ENCODE measurements around the gene MOK.
"Not testable (repeated sequence)": the region's sequence is repeated elsewhere in the genome, so short reads cannot be mapped to it uniquely, and the experiment has no call there.

Gene MOK, protein sequence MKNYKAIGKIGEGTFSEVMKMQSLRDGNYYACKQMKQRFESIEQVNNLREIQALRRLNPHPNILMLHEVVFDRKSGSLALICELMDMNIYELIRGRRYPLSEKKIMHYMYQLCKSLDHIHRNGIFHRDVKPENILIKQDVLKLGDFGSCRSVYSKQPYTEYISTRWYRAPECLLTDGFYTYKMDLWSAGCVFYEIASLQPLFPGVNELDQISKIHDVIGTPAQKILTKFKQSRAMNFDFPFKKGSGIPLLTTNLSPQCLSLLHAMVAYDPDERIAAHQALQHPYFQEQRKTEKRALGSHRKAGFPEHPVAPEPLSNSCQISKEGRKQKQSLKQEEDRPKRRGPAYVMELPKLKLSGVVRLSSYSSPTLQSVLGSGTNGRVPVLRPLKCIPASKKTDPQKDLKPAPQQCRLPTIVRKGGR

DNA sequence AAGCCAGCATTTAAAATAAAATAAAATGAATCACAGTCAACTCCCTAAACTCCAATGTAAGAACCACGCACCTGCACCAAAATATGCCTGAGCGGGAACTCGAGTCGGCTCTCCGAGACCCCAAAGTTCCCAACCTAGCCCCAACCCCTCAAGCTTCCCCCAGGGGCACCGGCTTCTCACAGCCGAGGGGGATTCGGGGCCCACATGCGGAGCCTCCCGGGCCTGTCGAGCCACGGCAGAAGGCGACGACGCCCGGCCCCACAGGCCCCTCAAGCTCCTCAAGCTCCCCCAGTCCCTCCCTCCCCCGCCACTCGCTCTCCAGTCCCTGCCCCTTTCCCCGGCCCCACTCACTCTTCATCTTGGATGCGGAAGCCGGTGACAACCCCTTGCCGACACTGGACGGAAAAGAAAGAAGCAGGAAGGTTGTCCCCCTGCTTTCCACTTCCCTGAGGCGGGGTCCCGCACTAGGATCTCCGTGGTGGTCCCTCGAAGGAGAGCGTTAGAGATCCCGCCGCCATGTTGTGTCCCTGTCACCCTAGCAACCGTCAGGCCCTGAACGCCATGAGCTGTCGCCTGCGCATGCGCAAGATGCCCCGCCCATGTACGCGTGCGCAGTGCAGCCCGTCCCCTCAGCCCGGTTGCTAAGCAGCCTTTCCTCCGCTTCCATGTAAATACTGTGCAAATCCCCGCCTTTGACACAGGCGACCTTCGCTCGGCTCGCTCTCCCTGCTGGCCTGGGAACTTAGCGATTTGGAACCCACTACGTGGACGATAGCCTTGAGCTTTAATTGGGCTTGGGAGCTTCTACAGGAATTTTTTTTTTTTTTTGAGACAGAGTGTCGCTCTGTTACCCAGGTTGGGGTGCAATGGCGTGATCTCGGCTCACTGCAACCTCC, at the start of gene MOK:
MOK (minus strand) TSS at position 554 of the 896 bp plus-strand sequence; CDS start at position 358, 196 bp downstream.
- H3K27ac Mint-ChIP-seq, result peak within 1 kb of the TSS; percentile 93
- peaks cover 8% of the 10 kb centered on the region for H3K4me1 Mint-ChIP-seq (ENCODE audit: low read depth)
- H3K36me3 Mint-ChIP-seq (ENCODE audit: low read depth), result no peaks in the 10 kb centered on the region
- H3K4me3 Mint-ChIP-seq, result peak within 1 kb of the TSS; percentile 99
- H3K27me3 Mint-ChIP-seq (ENCODE audit: low read depth), result peaks cover 17% of the 10 kb centered on the region
- H3K9me3 Mint-ChIP-seq, result no peaks in the 10 kb centered on the region
- DNase-seq (ENCODE audit: low spot score), result peak; percentile 98

GRCh38 chr14:102353126-102353619, 48.2 kb upstream of the MOK start:
- H3K36me3 Mint-ChIP-seq (ENCODE audit: low read depth), result peaks cover 28% of the 10 kb centered on the region
- no peak overlapping the region for H3K4me3 Mint-ChIP-seq
- no peaks in the 10 kb centered on the region for H3K4me1 Mint-ChIP-seq (ENCODE audit: low read depth)
- no peak overlapping the region for H3K27ac Mint-ChIP-seq
- H3K9me3 Mint-ChIP-seq, result no peaks in the 10 kb centered on the region
- no peak for DNase-seq (ENCODE audit: low spot score)
- H3K27me3 Mint-ChIP-seq (ENCODE audit: low read depth), result no peaks in the 10 kb centered on the region

DNA sequence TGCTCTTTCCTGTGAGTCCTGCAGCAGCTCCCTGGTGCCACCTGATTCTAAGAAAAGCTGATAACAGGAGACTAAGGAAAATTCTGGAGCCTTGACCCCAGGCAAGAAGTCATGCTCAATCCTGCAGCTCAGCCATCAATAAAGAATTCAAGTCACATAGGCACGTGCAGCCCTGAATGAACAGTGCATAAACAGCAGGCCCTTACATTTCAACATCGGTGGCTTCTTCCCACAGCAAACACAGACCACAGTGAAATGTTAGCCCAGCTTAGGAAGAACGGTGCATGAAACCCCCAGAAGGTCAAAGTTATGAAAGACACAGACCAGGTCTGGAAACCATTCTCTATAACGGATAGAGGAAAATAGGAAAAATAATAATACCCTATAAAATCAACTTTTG, 47.2 kb upstream of the MOK start:
- Mint-ChIP-seq H3K36me3 (ENCODE audit: low read depth) (peaks cover 28% of the 10 kb centered on the region), H3K4me3 (no peak overlapping the region), H3K27ac (no peak overlapping the region), H3K9me3 (no peaks in the 10 kb centered on the region), H3K4me1 (ENCODE audit: low read depth) (no peaks in the 10 kb centered on the region), H3K27me3 (ENCODE audit: low read depth) (no peaks in the 10 kb centered on the region)
- DNase-seq (ENCODE audit: low spot score), result no peak

DNA sequence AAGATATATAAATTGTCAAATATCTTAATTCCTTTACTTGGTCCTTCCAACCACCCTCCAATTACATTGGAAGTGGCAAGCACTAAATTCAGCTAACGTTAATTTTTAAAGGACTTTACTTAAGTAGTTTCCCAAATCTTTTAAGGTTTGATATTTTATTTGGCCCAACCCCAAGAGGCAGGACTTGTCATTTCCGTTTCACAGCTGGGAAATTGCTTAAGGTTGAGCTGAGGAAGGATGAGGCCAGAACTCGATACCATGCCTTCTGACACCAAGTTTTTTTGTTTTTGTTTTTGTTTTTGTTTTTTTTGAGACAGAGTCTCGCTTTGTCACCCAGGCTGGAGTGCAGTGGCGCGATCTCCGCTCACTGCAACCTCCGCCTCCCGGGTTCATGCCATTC, 46.6 kb upstream of the MOK start:
- not testable (repeated sequence) for H3K9me3 Mint-ChIP-seq; H3K4me3 Mint-ChIP-seq; H3K4me1 Mint-ChIP-seq (ENCODE audit: low read depth); H3K27ac Mint-ChIP-seq; H3K27me3 Mint-ChIP-seq (ENCODE audit: low read depth); DNase-seq (ENCODE audit: low spot score)
- peaks cover 25% of the 10 kb centered on the region for H3K36me3 Mint-ChIP-seq (ENCODE audit: low read depth)

DNA sequence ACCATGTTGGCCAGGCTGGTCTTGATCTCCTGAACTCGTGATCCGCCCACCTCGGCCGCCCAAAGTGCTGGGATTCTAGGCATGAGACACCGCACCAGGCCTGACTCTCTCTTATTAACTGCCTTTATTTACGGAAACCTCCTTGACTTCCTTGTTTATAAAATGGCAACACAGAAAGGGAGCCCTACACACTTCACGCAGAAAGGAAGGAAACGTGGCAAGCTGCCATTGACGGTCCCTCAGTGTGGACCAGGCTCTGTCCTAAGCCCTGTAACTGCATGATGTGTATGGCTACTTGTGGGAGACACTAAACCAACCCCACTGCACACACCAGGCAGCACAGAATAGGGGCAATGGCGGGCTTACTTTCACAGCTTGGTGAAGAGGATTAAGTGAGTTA, 46.1 kb upstream of the MOK start:
- Mint-ChIP-seq H3K9me3 (no peaks in the 10 kb centered on the region), H3K36me3 (ENCODE audit: low read depth) (peaks cover 24% of the 10 kb centered on the region), H3K4me1 (ENCODE audit: low read depth) (no peaks in the 10 kb centered on the region), H3K27me3 (ENCODE audit: low read depth) (no peaks in the 10 kb centered on the region), H3K4me3 (no peak overlapping the region), H3K27ac (no peak overlapping the region)
- DNase-seq (ENCODE audit: low spot score), result no peak

GRCh38 chr14:102348376-102348775, 43.4 kb upstream of the MOK start:
- no peak overlapping the region for H3K27ac Mint-ChIP-seq
- no peaks in the 10 kb centered on the region for H3K27me3 Mint-ChIP-seq (ENCODE audit: low read depth)
- H3K4me1 Mint-ChIP-seq (ENCODE audit: low read depth), result no peaks in the 10 kb centered on the region
- no peaks in the 10 kb centered on the region for H3K9me3 Mint-ChIP-seq
- no peak for DNase-seq (ENCODE audit: low spot score)
- peaks cover 30% of the 10 kb centered on the region for H3K36me3 Mint-ChIP-seq (ENCODE audit: low read depth)
- no peak overlapping the region for H3K4me3 Mint-ChIP-seq

GRCh38 chr14:102346645-102347044, 41.7 kb upstream of the MOK start:
- Mint-ChIP-seq H3K4me3 (no peak overlapping the region), H3K9me3 (no peaks in the 10 kb centered on the region), H3K36me3 (ENCODE audit: low read depth) (peaks cover 27% of the 10 kb centered on the region), H3K27me3 (ENCODE audit: low read depth) (no peaks in the 10 kb centered on the region), H3K4me1 (ENCODE audit: low read depth) (no peaks in the 10 kb centered on the region), H3K27ac (no peak overlapping the region)
- DNase-seq (ENCODE audit: low spot score), result no peak

- Mint-ChIP-seq H3K4me1 (ENCODE audit: low read depth) (no peaks in the 10 kb centered on the region), H3K36me3 (ENCODE audit: low read depth) (peaks cover 31% of the 10 kb centered on the region), H3K27me3 (ENCODE audit: low read depth) (no peaks in the 10 kb centered on the region), H3K4me3 (no peak overlapping the region), H3K27ac (no peak overlapping the region), H3K9me3 (no peaks in the 10 kb centered on the region)
- DNase-seq (ENCODE audit: low spot score), result no peak
These were observed 40.3 kb upstream of the MOK start for GRCh38 chr14:102345232-102345631.

DNA sequence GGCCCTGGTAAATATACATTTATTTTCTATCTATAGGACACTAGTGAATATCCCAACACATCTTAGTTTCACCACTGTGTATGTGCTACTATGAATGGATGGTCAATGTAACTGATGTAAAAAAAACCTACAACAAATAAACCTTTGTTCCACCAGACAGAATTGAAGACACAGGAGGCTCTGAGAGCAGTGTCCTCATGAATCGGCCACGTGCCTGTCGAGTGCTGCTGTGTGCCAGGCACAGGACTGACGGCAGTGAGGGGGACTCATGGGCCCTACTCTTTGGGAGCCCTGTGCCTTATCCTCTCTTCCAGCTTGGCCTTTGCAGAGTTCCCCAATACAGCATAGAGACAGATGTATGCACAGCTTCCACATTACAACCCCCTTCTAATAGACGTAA, 39.5 kb upstream of the MOK start:
- peaks cover 28% of the 10 kb centered on the region for H3K36me3 Mint-ChIP-seq (ENCODE audit: low read depth)
- H3K4me1 Mint-ChIP-seq (ENCODE audit: low read depth), result no peaks in the 10 kb centered on the region
- H3K27me3 Mint-ChIP-seq (ENCODE audit: low read depth), result no peaks in the 10 kb centered on the region
- no peak overlapping the region for H3K4me3 Mint-ChIP-seq
- no peaks in the 10 kb centered on the region for H3K9me3 Mint-ChIP-seq
- DNase-seq (ENCODE audit: low spot score), result no peak
- no peak overlapping the region for H3K27ac Mint-ChIP-seq

DNA sequence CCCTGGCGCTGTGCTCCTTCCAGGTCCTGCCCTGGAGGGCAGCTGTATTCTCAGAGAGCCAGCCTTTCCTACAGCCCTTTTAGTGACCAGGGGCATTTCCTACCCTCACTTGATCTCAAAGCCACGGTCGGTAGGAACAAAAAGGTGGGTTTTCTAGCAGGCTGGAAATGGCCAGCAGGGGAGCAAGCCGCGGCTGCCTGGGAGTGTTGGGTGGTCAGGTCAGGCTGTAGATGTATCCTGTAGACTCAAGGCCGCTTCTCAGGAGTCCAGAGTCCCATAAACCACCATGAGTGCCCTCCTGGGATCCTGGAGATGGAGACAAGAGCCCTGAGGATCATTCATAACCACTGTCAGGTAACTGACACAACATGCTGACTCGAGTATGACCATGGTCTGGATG, 39.1 kb upstream of the MOK start:
- no peak overlapping the region for H3K4me3 Mint-ChIP-seq
- H3K4me1 Mint-ChIP-seq (ENCODE audit: low read depth), result no peaks in the 10 kb centered on the region
- peaks cover 26% of the 10 kb centered on the region for H3K36me3 Mint-ChIP-seq (ENCODE audit: low read depth)
- H3K9me3 Mint-ChIP-seq, result no peaks in the 10 kb centered on the region
- no peaks in the 10 kb centered on the region for H3K27me3 Mint-ChIP-seq (ENCODE audit: low read depth)
- DNase-seq (ENCODE audit: low spot score), result no peak
- no peak overlapping the region for H3K27ac Mint-ChIP-seq

GRCh38 chr14:102342238-102342637, 37.3 kb upstream of the MOK start:
- H3K27me3 Mint-ChIP-seq (ENCODE audit: low read depth), result no peaks in the 10 kb centered on the region
- DNase-seq (ENCODE audit: low spot score), result no peak
- peaks cover 24% of the 10 kb centered on the region for H3K36me3 Mint-ChIP-seq (ENCODE audit: low read depth)
- no peak overlapping the region for H3K27ac Mint-ChIP-seq
- no peaks in the 10 kb centered on the region for H3K9me3 Mint-ChIP-seq
- H3K4me3 Mint-ChIP-seq, result no peak overlapping the region
- H3K4me1 Mint-ChIP-seq (ENCODE audit: low read depth), result no peaks in the 10 kb centered on the region

DNA sequence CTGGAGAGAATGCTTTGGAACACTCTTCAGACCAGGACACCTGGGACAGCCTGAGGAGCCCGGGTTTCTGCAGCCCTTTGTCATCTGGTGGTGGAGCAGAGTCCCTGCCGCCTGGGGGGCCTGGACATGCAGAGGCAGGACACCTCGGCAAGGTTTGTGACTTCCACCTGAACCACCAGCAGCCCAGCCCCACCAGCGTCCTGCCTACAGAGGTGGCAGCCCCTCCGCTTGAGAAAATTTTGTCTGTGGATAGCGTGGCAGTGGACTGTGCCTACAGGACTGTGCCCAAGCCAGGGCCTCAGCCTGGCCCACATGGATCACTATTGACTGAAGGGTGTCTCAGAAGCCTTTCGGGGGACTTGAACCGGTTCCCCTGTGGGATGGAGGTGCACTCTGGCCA, 36.6 kb upstream of the MOK start:
- no peak overlapping the region for H3K4me3 Mint-ChIP-seq
- no peak for DNase-seq (ENCODE audit: low spot score)
- H3K36me3 Mint-ChIP-seq (ENCODE audit: low read depth), result peaks cover 26% of the 10 kb centered on the region
- no peaks in the 10 kb centered on the region for H3K9me3 Mint-ChIP-seq
- no peaks in the 10 kb centered on the region for H3K27me3 Mint-ChIP-seq (ENCODE audit: low read depth)
- H3K4me1 Mint-ChIP-seq (ENCODE audit: low read depth), result no peaks in the 10 kb centered on the region
- H3K27ac Mint-ChIP-seq, result no peak overlapping the region

GRCh38 chr14:102338724-102339123, 33.8 kb upstream of the MOK start:
- no peaks in the 10 kb centered on the region for H3K9me3 Mint-ChIP-seq
- H3K27me3 Mint-ChIP-seq (ENCODE audit: low read depth), result no peaks in the 10 kb centered on the region
- peaks cover 28% of the 10 kb centered on the region for H3K36me3 Mint-ChIP-seq (ENCODE audit: low read depth)
- H3K27ac Mint-ChIP-seq, result no peak overlapping the region
- DNase-seq (ENCODE audit: low spot score), result no peak
- no peak overlapping the region for H3K4me3 Mint-ChIP-seq
- H3K4me1 Mint-ChIP-seq (ENCODE audit: low read depth), result no peaks in the 10 kb centered on the region

DNA sequence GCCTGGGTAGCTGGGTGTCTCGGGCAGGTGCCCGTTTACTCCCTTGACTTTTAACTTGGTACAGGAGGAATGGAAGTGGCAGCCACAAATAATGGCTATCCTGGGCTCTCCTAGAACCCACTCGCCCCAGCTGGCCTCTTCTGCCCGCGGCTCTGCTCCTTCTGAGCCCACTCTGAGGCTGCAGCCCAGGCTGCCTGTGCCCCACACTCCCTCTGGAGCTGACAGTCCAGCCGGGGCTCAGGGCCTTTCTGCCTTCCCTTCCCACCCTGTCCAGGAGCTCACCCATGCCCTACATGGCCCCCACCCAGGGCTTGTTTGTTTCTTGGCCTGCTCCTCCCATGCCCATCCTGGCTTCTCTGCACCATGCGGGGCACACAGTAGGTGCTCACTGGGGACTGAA, 30.2 kb upstream of the MOK start:
- Mint-ChIP-seq H3K4me3 (no peak overlapping the region), H3K27ac (no peak overlapping the region), H3K4me1 (ENCODE audit: low read depth) (no peaks in the 10 kb centered on the region), H3K36me3 (ENCODE audit: low read depth) (peaks cover 24% of the 10 kb centered on the region), H3K27me3 (ENCODE audit: low read depth) (no peaks in the 10 kb centered on the region), H3K9me3 (no peaks in the 10 kb centered on the region)
- no peak for DNase-seq (ENCODE audit: low spot score)
